HUES6 (cell line): ENCODE measurements around the gene SLC22A16.
"Not testable (repeated sequence)": the region's sequence is repeated elsewhere in the genome, so short reads cannot be mapped to it uniquely, and the experiment has no call there.

Experiments used
- H3K27ac ChIP-seq: 2 replicates; pipeline ENCODE4 v1.7.0; 2013; ENCODE audit warnings: low read depth, mild to moderate bottlenecking, low read length, inconsistent platforms
- H3K27me3 ChIP-seq: 2 replicates; pipeline ENCODE4 v1.6.1; 2013; ENCODE audit warnings: low read length; ENCODE audit not compliant: control insufficient read depth, insufficient read depth
- H3K36me3 ChIP-seq: 2 replicates; pipeline ENCODE4 v1.6.1; 2013; ENCODE audit warnings: low read length; ENCODE audit not compliant: control insufficient read depth, insufficient read depth
- H3K4me1 ChIP-seq: 2 replicates; pipeline ENCODE4 v1.6.1; 2013; ENCODE audit warnings: low read length; ENCODE audit not compliant: control insufficient read depth, insufficient read depth
- H3K4me3 ChIP-seq: 2 replicates; pipeline ENCODE4 v1.5.1; 2013; ENCODE audit warnings: low read depth, low read length
- H3K9ac ChIP-seq: one replicate; pipeline ENCODE4 v1.6.1; 2013; ENCODE audit warnings: mild to moderate bottlenecking, low read length
- H3K9me3 ChIP-seq: 2 replicates; pipeline ENCODE4 v1.6.1; 2013; ENCODE audit warnings: low read depth, low read length; ENCODE audit not compliant: control insufficient read depth, insufficient read depth

The SLC22A16 gene

GRCh38 chr6:110514818-110515217 lies 38.4 kb upstream of the SLC22A16 start:
- Histone ChIP-seq H3K27me3 (no peaks in the 10 kb centered on the region), H3K4me1 (peaks cover 23% of the 10 kb centered on the region), H3K9ac (no peak overlapping the region), H3K27ac (no peak overlapping the region), H3K36me3 (no peaks in the 10 kb centered on the region), H3K9me3 (no peaks in the 10 kb centered on the region; the same call in 1 of the 2 replicates), H3K4me3 (no peak overlapping the region)

- Histone ChIP-seq H3K4me1 (peaks cover 27% of the 10 kb centered on the region), H3K9ac (no peak overlapping the region), H3K9me3 (peaks cover 10% of the 10 kb centered on the region), H3K27ac (no peak overlapping the region), H3K27me3 (no peaks in the 10 kb centered on the region), H3K36me3 (no peaks in the 10 kb centered on the region), H3K4me3 (no peak overlapping the region)
Measured at GRCh38 chr6:110512991-110513390, 36.6 kb upstream of the SLC22A16 start.

- H3K27me3 ChIP-seq, H3K9ac ChIP-seq, H3K36me3 ChIP-seq, H3K4me3 ChIP-seq, H3K27ac ChIP-seq: not testable (repeated sequence)
- peaks cover 24% of the 10 kb centered on the region for H3K4me1 ChIP-seq
- peaks cover 10% of the 10 kb centered on the region for H3K9me3 ChIP-seq
Measured at GRCh38 chr6:110512549-110512948, 36.1 kb upstream of the SLC22A16 start.

- H3K4me1 ChIP-seq = peaks cover 24% of the 10 kb centered on the region
- H3K9ac ChIP-seq = peak overlapping the region; percentile 47
- H3K9me3 ChIP-seq = peaks cover 16% of the 10 kb centered on the region
- H3K27me3 ChIP-seq = no peaks in the 10 kb centered on the region
- peak overlapping the region; percentile 21; the same call in 1 of the 2 replicates for H3K4me3 ChIP-seq
- no peaks in the 10 kb centered on the region for H3K36me3 ChIP-seq
- peak overlapping the region; percentile 81; the same call in 1 of the 2 replicates for H3K27ac ChIP-seq
Measured at GRCh38 chr6:110511401-110511800, 35.0 kb upstream of the SLC22A16 start.

- no peak overlapping the region for H3K27ac ChIP-seq
Measured at GRCh38 chr6:110509617-110510241, 33.3 kb upstream of the SLC22A16 start.

GRCh38 chr6:110504891-110505290 lies 28.5 kb upstream of the SLC22A16 start:
- not testable (repeated sequence) for H3K4me1 ChIP-seq, H3K36me3 ChIP-seq, H3K4me3 ChIP-seq, H3K27me3 ChIP-seq, H3K27ac ChIP-seq, H3K9ac ChIP-seq
- H3K9me3 ChIP-seq = peaks cover 28% of the 10 kb centered on the region

More at GRCh38 chr6:110509617-110510241, 33.3 kb upstream of the SLC22A16 start:
- Histone ChIP-seq H3K9me3 (peaks cover 22% of the 10 kb centered on the region), H3K4me1 (peaks cover 24% of the 10 kb centered on the region), H3K9ac (no peak overlapping the region), H3K4me3 (no peak overlapping the region), H3K27me3 (no peaks in the 10 kb centered on the region), H3K36me3 (no peaks in the 10 kb centered on the region)

- no peak overlapping the region for H3K9ac ChIP-seq
- no peak overlapping the region for H3K4me3 ChIP-seq
- peaks cover 26% of the 10 kb centered on the region for H3K9me3 ChIP-seq
- no peak overlapping the region for H3K27ac ChIP-seq
- no peaks in the 10 kb centered on the region for H3K36me3 ChIP-seq
- H3K27me3 ChIP-seq = no peaks in the 10 kb centered on the region
- H3K4me1 ChIP-seq = no peaks in the 10 kb centered on the region
Measured at GRCh38 chr6:110495949-110496348, 19.5 kb upstream of the SLC22A16 start.

GRCh38 chr6:110493253-110493800 lies 16.9 kb upstream of the SLC22A16 start:
- Histone ChIP-seq H3K27ac (no peak overlapping the region), H3K9ac (no peak overlapping the region), H3K4me3 (no peak overlapping the region), H3K9me3 (peaks cover 7% of the 10 kb centered on the region; the same call in 1 of the 2 replicates), H3K36me3 (no peaks in the 10 kb centered on the region), H3K27me3 (no peaks in the 10 kb centered on the region), H3K4me1 (no peaks in the 10 kb centered on the region)

- H3K9ac ChIP-seq = no peak overlapping the region
- H3K36me3 ChIP-seq = no peaks in the 10 kb centered on the region
- no peak overlapping the region for H3K27ac ChIP-seq
- H3K4me3 ChIP-seq = no peak overlapping the region
- no peaks in the 10 kb centered on the region for H3K4me1 ChIP-seq
- peaks cover 6% of the 10 kb centered on the region; the same call in 1 of the 2 replicates for H3K9me3 ChIP-seq
- no peaks in the 10 kb centered on the region for H3K27me3 ChIP-seq
Measured at GRCh38 chr6:110492584-110492983, 16.2 kb upstream of the SLC22A16 start.

GRCh38 chr6:110491644-110492317 lies 15.4 kb upstream of the SLC22A16 start:
- H3K4me3 ChIP-seq = no peak overlapping the region
- H3K9me3 ChIP-seq = peaks cover 2% of the 10 kb centered on the region; the same call in 1 of the 2 replicates
- H3K4me1 ChIP-seq = no peaks in the 10 kb centered on the region
- no peak overlapping the region for H3K9ac ChIP-seq
- no peak overlapping the region for H3K27ac ChIP-seq
- H3K36me3 ChIP-seq = no peaks in the 10 kb centered on the region
- no peaks in the 10 kb centered on the region for H3K27me3 ChIP-seq

GRCh38 chr6:110491299-110491643 lies 14.9 kb upstream of the SLC22A16 start:
- Histone ChIP-seq H3K27ac (no peak overlapping the region), H3K4me3 (no peak overlapping the region)

More at GRCh38 chr6:110491299-110491643, 14.9 kb upstream of the SLC22A16 start:
- no peaks in the 10 kb centered on the region for H3K36me3 ChIP-seq
- H3K27me3 ChIP-seq = no peaks in the 10 kb centered on the region
- no peak overlapping the region for H3K9ac ChIP-seq
- H3K4me1 ChIP-seq = no peaks in the 10 kb centered on the region
- H3K9me3 ChIP-seq = no peaks in the 10 kb centered on the region
